HG02623 (cell line): ENCODE measurements around the gene SMAD3.

Source experiments
- ATAC-seq: cut with Tn5 transposase; IDR thresholded peaks from one replicate; pipeline ENCODE4 v1.9.1; 2021; ENCODE audit warnings: moderate library complexity; ENCODE audit not compliant: unreplicated experiment

The SMAD3 gene

GRCh38 chr15:67192185-67192820 lies 126.9 kb downstream of the SMAD3 start:
- ATAC-seq = no peak

DNA sequence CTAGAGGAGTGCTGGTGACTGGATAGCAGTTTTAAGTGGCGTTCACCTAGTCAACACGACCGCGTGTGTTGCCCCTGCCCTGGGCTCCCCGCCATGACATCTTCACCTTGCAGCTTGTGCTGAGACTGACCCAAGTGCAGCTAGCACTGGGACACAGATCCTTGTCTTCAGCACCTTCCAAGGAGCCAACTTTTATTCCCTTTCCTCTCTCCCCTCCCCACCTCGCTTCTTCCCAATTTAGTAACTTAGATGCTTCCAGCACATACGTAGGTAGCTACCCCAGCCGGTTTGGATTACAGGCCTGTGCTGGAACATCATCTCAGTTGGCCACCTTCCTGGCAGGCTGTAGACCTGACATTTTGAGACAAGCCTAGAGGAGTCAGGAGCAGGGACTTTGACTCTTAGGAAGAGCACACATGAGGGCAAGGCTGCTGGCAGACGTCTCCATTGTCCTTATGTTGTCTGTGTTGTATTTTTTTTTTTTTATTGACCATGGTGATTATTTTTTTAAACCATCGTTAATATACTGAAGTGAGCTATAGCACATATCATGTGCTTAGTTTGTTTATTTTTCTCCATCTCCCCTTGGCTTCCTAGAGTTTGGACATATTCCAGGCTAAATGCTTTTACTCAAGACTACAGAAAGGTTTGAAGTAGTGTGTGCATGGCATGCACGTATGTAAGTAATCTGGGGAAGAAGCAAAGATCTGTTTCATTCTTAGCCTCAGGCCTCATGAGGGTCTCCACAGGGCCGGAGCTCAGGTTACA lies 128.0 kb downstream of the SMAD3 start:
- ATAC-seq = no peak

DNA sequence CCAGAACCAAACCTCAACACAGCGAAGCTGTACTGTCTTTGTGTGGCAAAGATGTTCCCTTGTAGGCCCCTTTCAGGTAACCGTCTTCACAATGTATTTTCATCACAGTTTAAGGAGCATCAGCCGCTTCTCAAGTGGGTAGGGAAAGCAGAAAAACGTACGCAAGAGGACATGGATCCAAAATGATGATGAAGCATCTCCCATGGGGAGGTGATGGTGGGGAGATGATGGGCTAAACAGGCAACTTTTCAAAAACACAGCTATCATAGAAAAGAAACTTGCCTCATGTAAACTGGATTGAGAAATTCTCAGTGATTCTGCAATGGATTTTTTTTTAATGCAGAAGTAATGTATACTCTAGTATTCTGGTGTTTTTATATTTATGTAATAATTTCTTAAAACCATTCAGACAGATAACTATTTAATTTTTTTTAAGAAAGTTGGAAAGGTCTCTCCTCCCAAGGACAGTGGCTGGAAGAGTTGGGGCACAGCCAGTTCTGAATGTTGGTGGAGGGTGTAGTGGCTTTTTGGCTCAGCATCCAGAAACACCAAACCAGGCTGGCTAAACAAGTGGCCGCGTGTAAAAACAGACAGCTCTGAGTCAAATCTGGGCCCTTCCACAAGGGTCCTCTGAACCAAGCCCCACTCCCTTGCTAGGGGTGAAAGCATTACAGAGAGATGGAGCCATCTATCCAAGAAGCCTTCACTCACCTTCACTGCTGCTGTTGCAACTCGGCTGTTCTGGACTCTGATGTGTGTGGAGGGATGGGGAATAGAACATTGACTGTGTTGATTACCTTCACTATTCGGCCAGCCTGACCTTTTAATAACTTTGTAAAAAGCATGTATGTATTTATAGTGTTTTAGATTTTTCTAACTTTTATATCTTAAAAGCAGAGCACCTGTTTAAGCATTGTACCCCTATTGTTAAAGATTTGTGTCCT lies 129.0 kb downstream of the SMAD3 start:
- no peak for ATAC-seq

DNA sequence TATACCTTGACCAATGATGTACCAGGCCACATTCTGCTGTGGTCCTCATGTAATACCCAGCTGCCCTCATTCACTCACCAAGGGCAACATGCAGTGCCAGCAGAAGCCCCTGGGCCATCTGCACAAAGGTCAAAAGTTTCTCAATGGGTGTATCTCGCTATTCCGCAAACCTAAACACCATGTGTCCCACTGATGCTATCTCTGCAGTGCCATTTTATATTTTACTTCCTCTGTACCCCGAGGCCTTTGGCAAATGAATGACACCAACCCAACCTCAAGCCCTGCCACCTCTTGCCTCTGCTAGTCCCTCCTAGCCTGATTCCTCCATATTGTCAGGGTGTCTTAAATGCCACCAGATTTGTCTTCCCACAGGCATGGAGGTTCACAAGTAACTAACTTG lies 129.9 kb downstream of the SMAD3 start:
- ATAC-seq = no peak

DNA sequence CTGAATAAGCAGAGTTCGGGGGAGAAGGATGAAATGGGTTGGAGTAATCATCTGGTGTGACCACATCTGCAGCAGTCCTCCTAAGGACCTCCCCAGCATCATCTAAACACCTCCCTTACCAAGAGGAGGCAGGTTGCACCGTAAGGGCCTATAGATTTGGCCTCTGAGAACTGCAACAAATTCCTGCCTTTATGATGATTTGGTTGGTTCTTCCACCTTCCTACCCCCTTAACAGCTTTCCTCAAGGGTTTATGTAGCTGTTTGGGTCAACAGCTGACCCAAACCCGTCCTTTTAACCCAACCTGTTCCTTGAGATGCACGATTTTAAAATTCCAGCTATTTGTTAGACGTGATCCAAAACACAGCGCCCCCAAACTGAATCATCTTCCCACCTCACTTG lies 130.8 kb downstream of the SMAD3 start:
- ATAC-seq = no peak

GRCh38 chr15:67196672-67197363 lies 131.4 kb downstream of the SMAD3 start:
- ATAC-seq = no peak

- ATAC-seq = no peak
Measured at GRCh38 chr15:67197364-67197695, 131.9 kb downstream of the SMAD3 start.

DNA sequence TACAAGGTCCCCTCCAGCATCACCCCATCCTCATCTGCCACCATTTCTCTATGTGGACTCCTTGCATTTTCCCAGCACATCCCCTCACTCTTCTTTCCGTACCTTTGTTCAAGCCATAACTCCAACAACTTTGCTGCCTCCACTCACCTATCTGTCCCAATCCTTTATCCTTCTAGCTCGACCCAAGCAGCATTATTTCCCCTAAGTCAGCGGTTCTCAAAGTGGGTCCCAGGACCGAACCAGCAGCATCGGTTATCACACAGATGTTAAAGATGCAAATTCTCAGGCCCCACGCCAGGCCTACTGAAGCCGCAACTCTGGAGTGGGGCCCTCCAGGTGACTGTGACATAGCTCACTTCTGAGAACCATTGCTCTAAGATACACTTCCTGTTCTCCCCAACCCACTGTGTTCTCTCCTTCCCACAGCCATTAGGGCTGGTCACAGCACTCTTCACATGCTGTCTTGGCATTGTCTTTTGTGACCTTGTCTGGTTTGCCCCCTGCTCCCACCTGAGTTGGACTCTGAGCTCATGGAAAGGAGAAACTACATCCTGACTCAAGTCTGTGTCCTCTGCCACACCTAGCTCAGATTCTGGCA lies 132.9 kb downstream of the SMAD3 start:
- no peak for ATAC-seq

- ATAC-seq = no peak
Measured at GRCh38 chr15:67199391-67199790, 134.0 kb downstream of the SMAD3 start.

GRCh38 chr15:67199881-67200763 lies 134.7 kb downstream of the SMAD3 start:
- ATAC-seq = no peak

DNA sequence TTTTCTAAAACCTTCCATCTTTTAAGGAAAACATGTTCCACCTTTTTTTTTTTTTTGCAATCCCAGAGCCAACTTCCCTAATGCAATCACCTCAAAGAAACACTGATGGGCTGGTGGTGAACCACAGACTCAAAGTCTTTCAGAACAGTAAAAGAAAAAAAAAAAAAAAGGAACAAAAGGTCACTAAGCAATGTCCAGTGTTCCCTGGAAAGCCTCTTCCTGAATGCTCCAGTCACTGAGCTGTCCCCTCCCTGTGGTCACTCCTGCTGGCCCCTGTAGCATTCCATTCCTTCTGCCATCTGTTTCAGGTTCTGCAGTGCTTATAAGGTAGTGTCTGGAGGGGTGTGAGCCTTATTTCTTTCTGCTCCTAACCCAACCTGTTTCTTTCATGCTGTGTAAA lies 135.7 kb downstream of the SMAD3 start:
- ATAC-seq = no peak

GRCh38 chr15:67202091-67202490 lies 136.7 kb downstream of the SMAD3 start:
- ATAC-seq = no peak

GRCh38 chr15:67202991-67203390 lies 137.6 kb downstream of the SMAD3 start:
- ATAC-seq = no peak

GRCh38 chr15:67207555-67208207 lies 142.3 kb downstream of the SMAD3 start:
- ATAC-seq = no peak

DNA sequence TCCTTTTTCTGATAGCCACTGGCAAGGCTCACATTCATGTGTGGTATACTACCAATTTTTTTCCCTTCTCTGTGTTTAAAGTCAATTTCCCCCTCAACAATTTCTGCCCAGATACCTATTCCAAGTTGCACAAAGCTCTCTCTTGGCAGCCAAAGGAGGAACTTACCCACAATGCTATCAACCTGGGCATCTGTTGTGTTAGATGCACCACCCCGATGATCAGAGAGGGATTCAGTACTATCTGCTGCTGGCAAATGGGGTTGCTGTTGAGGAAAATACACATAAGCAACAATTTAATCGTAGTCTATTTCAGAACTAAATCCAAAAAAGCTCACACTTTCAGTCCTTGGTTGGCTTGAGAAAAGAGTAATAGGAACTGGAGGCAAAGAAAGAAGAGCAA lies 143.0 kb downstream of the SMAD3 start:
- ATAC-seq = no peak

- ATAC-seq = no peak
Measured at GRCh38 chr15:67210555-67211168, 145.3 kb downstream of the SMAD3 start.

GRCh38 chr15:67212684-67213367 lies 147.4 kb downstream of the SMAD3 start:
- ATAC-seq = no peak

DNA sequence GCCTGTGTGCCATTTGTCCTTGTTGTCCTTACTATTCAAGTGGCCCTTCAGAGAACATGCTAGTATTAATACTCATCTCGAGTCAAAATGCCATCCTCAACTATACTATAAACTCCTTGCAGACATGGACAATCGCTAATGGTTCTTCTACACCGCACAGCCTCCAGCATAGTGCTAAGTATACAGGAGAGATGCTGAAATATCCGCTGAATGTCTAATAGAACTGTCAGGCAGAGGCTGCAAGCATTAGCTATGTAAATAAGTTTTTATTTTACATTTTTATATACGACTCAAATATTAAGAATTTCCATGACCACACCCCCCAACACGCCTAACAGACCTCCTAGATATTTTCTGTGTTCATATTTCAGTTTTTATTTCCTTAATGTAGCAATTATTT lies 149.7 kb downstream of the SMAD3 start:
- no peak for ATAC-seq
